ENCODE results near the gene CAPRIN2. TPM values are rescaled to one million over a fixed set of nuclear protein-coding genes. Genes with fewer than 3 reads are reported as not detected.

The CAPRIN2 gene
- total RNA-seq, 1 experiment from 2014 or later: 123 TPM

GRCh38 chr12:30726647-30727046 is 28.1 kb downstream of the CAPRIN2 start:
- WGBS (ENCODE audit: extremely low coverage, insufficient read length, low lambda C conversion rate): 100% methylated on average over 1 of the region's 1 CpG
- DNase-seq: no peak
- H3K23me2 ChIP-seq (ENCODE audit: insufficient read length, low read depth, low read length, poor library complexity, severe bottlenecking): no peaks in the 10 kb centered on the region
- no peak overlapping the region for H3T11ph ChIP-seq (ENCODE audit: low read length)
- H3K18ac ChIP-seq (ENCODE audit: insufficient read length, low read depth, low read length): no peak overlapping the region
- H3K27me3 ChIP-seq (ENCODE audit: insufficient read depth, low read length): no peaks in the 10 kb centered on the region
- no peak overlapping the region for H3K14ac ChIP-seq (ENCODE audit: insufficient read depth, low read length)
- no peak overlapping the region for H3K4me3 Mint-ChIP-seq
- H3K9me3 ChIP-seq (ENCODE audit: control insufficient read depth, low read depth, low read length): no peaks in the 10 kb centered on the region
- no peak overlapping the region for H2BK5ac ChIP-seq (ENCODE audit: insufficient read length, low read length)
- H3K4me1 Mint-ChIP-seq: no peaks in the 10 kb centered on the region
- no peak overlapping the region for H3K4ac ChIP-seq (ENCODE audit: low read depth, low read length)
- H3K27me3 Mint-ChIP-seq (ENCODE audit: low read depth): no peaks in the 10 kb centered on the region
- no peaks in the 10 kb centered on the region for H3K79me2 ChIP-seq (ENCODE audit: insufficient read depth, low read length)
- H3K9me3 Mint-ChIP-seq: no peaks in the 10 kb centered on the region
- H3K23ac ChIP-seq (ENCODE audit: insufficient read length, low read depth, low read length): no peak overlapping the region
- no peaks in the 10 kb centered on the region for H3K4me1 ChIP-seq (ENCODE audit: insufficient read depth, low read length)
- no peak overlapping the region for H2BK15ac ChIP-seq (ENCODE audit: low read depth, low read length)
- H3K36me3 Mint-ChIP-seq (ENCODE audit: insufficient read depth in 1 of 3, low read depth in 3 of 3): peaks cover 14 to 93% (median 37%) of the 10 kb centered on the region in 3 experiments; a peak in 6 of 7 replicates
- H4K91ac ChIP-seq (ENCODE audit: insufficient read length, low read depth, low read length): no peak overlapping the region
- H2BK120ac ChIP-seq (ENCODE audit: low read depth, low read length, poor library complexity, severe bottlenecking): no peak overlapping the region
- no peak overlapping the region for H3K9ac ChIP-seq (ENCODE audit: extremely low read depth, insufficient read length, low read length)
- H4K20me1 ChIP-seq (ENCODE audit: control insufficient read depth, insufficient read depth, insufficient read length): no peaks in the 10 kb centered on the region
- no peak overlapping the region for H2AK5ac ChIP-seq (ENCODE audit: insufficient read length, low read length)
- H2AFZ ChIP-seq (ENCODE audit: low read length): no peak overlapping the region
- no peak overlapping the region for H4K8ac ChIP-seq (replicated peaks; ENCODE audit: insufficient read length, low read depth, low read length)
- no peak overlapping the region for H3K56ac ChIP-seq (ENCODE audit: insufficient read length, low read depth, low read length)
- H4K5ac ChIP-seq (ENCODE audit: insufficient read length, low read depth, low read length): no peak overlapping the region
- H2BK20ac ChIP-seq (ENCODE audit: low read depth, low read length, poor library complexity, severe bottlenecking): no peak overlapping the region
- no peak for TF ChIP-seq CTCF (conservative IDR thresholded peaks at IDR 0.05)
- H2BK12ac ChIP-seq (ENCODE audit: insufficient read length, low read depth, low read length): no peak overlapping the region
- no peak overlapping the region for H3K27ac ChIP-seq (ENCODE audit: insufficient read length, low read depth, low read length)
- H3K27ac Mint-ChIP-seq: no peak overlapping the region
- no peaks in the 10 kb centered on the region for H3K79me1 ChIP-seq (ENCODE audit: insufficient read depth, low read depth, low read length, poor library complexity, severe bottlenecking)
- no peak overlapping the region for H3K4me2 ChIP-seq (ENCODE audit: insufficient read depth, insufficient read length, low read length)

Measured in H9 (cell line).